ENCODE data around the gene PIGL. TPM values are rescaled to one million over a fixed set of nuclear protein-coding genes. Genes with fewer than 3 reads are reported as not detected.

PIGL gene
- polyA plus RNA-seq, 1 experiment = 23.1 TPM

- DNase-seq (ENCODE audit: low read depth) = no peak
- CTCF ChIA-PET = interaction anchor here (9.2 kb wide), 1 partner anchor 6 kb away, joined by 89 read pairs; no protein-coding TSS in a partner anchor
These were observed 154.7 kb downstream of the PIGL start for GRCh38 chr17:16371742-16372141.

GRCh38 chr17:16374146-16374938, 157.3 kb downstream of the PIGL start:
- CTCF ChIA-PET = interaction anchor here (1.6 to 9.2 kb wide), 2 partner anchors 9 to 146 kb away, joined by 3 to 89 read pairs; no protein-coding TSS in a partner anchor
- DNase-seq (ENCODE audit: low read depth) = peak; percentile 41
- TF ChIP-seq, protein P1, sequence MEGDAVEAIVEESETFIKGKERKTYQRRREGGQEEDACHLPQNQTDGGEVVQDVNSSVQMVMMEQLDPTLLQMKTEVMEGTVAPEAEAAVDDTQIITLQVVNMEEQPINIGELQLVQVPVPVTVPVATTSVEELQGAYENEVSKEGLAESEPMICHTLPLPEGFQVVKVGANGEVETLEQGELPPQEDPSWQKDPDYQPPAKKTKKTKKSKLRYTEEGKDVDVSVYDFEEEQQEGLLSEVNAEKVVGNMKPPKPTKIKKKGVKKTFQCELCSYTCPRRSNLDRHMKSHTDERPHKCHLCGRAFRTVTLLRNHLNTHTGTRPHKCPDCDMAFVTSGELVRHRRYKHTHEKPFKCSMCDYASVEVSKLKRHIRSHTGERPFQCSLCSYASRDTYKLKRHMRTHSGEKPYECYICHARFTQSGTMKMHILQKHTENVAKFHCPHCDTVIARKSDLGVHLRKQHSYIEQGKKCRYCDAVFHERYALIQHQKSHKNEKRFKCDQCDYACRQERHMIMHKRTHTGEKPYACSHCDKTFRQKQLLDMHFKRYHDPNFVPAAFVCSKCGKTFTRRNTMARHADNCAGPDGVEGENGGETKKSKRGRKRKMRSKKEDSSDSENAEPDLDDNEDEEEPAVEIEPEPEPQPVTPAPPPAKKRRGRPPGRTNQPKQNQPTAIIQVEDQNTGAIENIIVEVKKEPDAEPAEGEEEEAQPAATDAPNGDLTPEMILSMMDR (IDR thresholded peaks at IDR 0.05; ENCODE audit: insufficient read depth, low read depth, low read length) = no peak
- no peaks in the 10 kb centered on the region for H3K27me3 ChIP-seq (ENCODE audit: control insufficient read depth, insufficient read depth, low read length)
- POLR2A ChIA-PET = no interaction called here
- no peak overlapping the region for H3K4me3 ChIP-seq (ENCODE audit: low read depth, low read length)
- H3K36me3 ChIP-seq (ENCODE audit: control insufficient read depth, insufficient read depth, low read length) = no peaks in the 10 kb centered on the region

More at GRCh38 chr17:16371742-16372141, 154.7 kb downstream of the PIGL start:
- Histone ChIP-seq H3K4me3 (ENCODE audit: low read depth, low read length) (no peak overlapping the region), H3K36me3 (ENCODE audit: control insufficient read depth, insufficient read depth, low read length) (no peaks in the 10 kb centered on the region), H3K27me3 (ENCODE audit: control insufficient read depth, insufficient read depth, low read length) (no peaks in the 10 kb centered on the region)
- POLR2A ChIA-PET = no interaction called here
- TF ChIP-seq, protein P1 (IDR thresholded peaks at IDR 0.05; ENCODE audit: insufficient read depth, low read depth, low read length) = no peak

Small RNAs within 50 kb of the gene (small RNA-seq; reads per million reads assigned to genes)
- not detected for gene MIR1288 (ENCODE audit: insufficient read length, low read depth, low replicate concordance)

Other genes with a start within 250 kb of the PIGL start
- 21.6 and 28.9 TPM in 2 replicates for gene ZSWIM7, start 217.5 kb upstream of the PIGL start, polyA plus RNA-seq (2011; rRNA removed)
- gene TTC19, start 217.4 kb upstream of the PIGL start, polyA plus RNA-seq (2011; rRNA removed) = 2.8 and 3.7 TPM in 2 replicates
- 102 and 109 TPM in 2 replicates for gene NCOR1, start 1.7 kb upstream of the PIGL start, polyA plus RNA-seq (2011; rRNA removed)
- 39.2 and 41.5 TPM in 2 replicates for gene CENPV, start 136.3 kb downstream of the PIGL start, polyA plus RNA-seq (2011; rRNA removed)
- 3,195 and 3,417 TPM in 2 replicates for gene UBB, start 163.9 kb downstream of the PIGL start, polyA plus RNA-seq (2011; rRNA removed)
- gene TRPV2, start 198.4 kb downstream of the PIGL start, polyA plus RNA-seq (2011; rRNA removed) = 4.0 and 7.9 TPM in 2 replicates